Measurements from ENCODE around the gene PGP.

Gene PGP

GRCh38 chr16:2170587-2171435, 43.8 kb downstream of the PGP start:
- intact Hi-C loops (cut with DNase I; ENCODE audit: low total_unique reads): no loop called here
- Histone ChIP-seq H3K27me3 (no peaks in the 10 kb centered on the region), H3K4me1 (no peaks in the 10 kb centered on the region), H3K4me3 (peak overlapping the region; percentile 28 to 36), H3K27ac (no peak overlapping the region), H3K36me3 (peaks cover 53 to 98% (median 87%) of the 10 kb centered on the region in 3 donors), H3K9me3 (no peaks in the 10 kb centered on the region)
- TF ChIP-seq, protein P1, sequence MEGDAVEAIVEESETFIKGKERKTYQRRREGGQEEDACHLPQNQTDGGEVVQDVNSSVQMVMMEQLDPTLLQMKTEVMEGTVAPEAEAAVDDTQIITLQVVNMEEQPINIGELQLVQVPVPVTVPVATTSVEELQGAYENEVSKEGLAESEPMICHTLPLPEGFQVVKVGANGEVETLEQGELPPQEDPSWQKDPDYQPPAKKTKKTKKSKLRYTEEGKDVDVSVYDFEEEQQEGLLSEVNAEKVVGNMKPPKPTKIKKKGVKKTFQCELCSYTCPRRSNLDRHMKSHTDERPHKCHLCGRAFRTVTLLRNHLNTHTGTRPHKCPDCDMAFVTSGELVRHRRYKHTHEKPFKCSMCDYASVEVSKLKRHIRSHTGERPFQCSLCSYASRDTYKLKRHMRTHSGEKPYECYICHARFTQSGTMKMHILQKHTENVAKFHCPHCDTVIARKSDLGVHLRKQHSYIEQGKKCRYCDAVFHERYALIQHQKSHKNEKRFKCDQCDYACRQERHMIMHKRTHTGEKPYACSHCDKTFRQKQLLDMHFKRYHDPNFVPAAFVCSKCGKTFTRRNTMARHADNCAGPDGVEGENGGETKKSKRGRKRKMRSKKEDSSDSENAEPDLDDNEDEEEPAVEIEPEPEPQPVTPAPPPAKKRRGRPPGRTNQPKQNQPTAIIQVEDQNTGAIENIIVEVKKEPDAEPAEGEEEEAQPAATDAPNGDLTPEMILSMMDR (IDR thresholded peaks at IDR 0.05): no peak
- DNase-seq: no peak

DNA sequence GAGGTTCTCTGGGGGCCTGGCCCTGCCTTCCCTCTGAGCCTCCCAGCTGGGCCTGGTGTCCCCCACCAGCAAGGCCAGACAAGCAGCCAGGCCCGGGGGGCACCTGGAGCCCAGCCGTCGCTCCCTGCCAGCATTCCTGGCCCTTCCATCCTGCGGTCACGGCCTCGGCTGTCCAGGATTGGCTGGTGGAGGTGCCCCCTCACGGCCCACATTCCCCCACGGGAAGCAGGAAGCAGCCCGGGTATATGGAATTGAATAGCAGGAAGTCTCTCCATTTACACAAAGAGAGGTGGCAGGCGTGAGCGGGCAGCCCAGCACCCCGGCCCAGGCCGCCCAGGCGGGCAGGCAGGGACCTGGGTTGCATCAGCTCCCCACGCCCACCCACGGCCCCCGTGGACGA, 44.6 kb downstream of the PGP start:
- Histone ChIP-seq H3K4me1 (no peaks in the 10 kb centered on the region), H3K36me3 (peaks cover 46 to 93% (median 82%) of the 10 kb centered on the region in 3 donors), H3K27ac (no peak overlapping the region), H3K9me3 (no peaks in the 10 kb centered on the region), H3K4me3 (peak overlapping the region; percentile 28 to 36), H3K27me3 (no peaks in the 10 kb centered on the region)
- TF ChIP-seq, protein P1 (IDR thresholded peaks at IDR 0.05): no peak
- intact Hi-C loops (cut with DNase I; ENCODE audit: low total_unique reads): no loop called here
- DNase-seq: no peak

DNA sequence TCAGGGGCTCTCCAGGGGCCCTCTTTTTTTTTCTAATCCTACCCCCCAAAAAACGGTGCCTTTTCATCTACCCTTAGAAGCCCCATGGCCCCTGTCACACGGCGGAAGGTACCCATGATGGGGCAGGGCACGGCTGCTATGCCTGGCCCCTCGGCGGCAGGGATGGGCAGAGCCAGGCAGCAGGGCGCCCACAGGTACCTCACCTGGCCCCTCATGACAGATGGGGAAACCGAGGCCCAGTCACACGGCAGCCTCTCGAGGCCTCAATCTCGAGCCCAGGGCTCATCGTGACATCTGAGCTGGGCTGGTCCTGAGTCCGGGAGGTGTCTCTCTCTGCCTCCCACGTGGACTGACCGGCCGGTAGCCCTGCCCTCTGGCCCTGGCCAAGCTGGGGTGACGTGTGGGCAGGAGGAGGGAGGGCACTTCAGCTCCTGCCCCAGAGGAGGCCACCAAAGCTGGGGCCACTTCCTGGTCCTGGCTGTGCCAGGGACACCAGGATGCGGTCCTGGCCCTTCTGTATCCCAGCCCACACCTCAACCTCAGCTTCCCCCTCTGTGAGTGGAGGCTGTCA, 47.5 kb downstream of the PGP start:
- peaks cover 0 to 18% (median 0%) of the 10 kb centered on the region in 4 donors for H3K4me1 ChIP-seq
- TF ChIP-seq, protein P1 (IDR thresholded peaks at IDR 0.05): no peak
- no peaks in the 10 kb centered on the region for H3K27me3 ChIP-seq
- H3K27ac ChIP-seq: no peak overlapping the region
- no peak overlapping the region for H3K4me3 ChIP-seq
- no peaks in the 10 kb centered on the region for H3K9me3 ChIP-seq
- DNase-seq: no peak
- intact Hi-C loops (cut with DNase I; ENCODE audit: low total_unique reads): loop anchor here (5.0 kb wide), 1 partner anchor 705 kb away; no protein-coding TSS in a partner anchor
- H3K36me3 ChIP-seq: peaks cover 22 to 68% (median 52%) of the 10 kb centered on the region in 3 donors

DNA sequence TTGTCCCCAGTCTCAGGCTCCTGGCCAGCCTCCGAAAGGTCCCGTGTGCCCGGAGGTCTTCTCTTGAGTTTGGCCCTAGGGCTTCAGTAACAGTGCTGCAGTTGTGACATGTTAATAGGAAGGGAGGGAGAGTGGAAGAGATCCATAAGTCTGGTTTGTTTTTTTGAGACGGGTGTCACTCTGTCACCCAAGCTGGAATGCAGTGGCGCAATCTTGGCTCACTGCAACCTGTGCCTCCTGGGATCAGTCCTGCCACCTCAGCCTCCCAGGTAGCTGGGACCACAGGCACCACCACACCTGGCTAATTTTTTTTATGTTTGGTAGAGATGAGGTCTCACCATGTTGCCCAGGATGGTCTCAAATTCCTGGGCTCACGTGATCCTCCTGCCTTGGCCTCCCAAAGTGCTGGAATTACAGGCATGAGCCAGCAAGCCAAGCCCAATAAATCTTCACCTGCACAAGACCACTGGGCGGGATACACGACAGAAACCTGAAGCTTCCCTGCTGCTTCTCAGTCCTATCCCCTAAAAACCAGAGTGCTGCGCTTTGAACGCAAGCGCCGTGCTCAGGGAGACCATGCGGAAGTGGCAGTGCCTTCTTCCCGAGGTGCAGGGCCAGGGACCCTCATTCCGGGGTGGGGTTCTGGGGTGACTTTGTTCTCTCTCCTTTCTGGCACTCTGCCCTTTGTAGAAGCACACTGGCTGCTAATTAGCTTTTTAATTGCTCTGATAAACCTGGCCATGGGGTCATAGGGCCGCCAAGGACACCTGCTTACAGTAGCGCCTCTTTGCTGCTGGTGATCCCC, 48.2 kb downstream of the PGP start:
- Histone ChIP-seq H3K27me3 (no peaks in the 10 kb centered on the region), H3K4me3 (no peak overlapping the region), H3K36me3 (peaks cover 17 to 61% (median 46%) of the 10 kb centered on the region in 3 donors), H3K4me1 (peaks cover 0 to 25% (median 0%) of the 10 kb centered on the region in 4 donors), H3K9me3 (no peaks in the 10 kb centered on the region), H3K27ac (no peak overlapping the region)
- DNase-seq: no peak
- intact Hi-C loops (cut with DNase I; ENCODE audit: low total_unique reads): loop anchor here (5.0 kb wide), 1 partner anchor 704 kb away; no protein-coding TSS in a partner anchor
- TF ChIP-seq, protein P1 (IDR thresholded peaks at IDR 0.05): no peak

GRCh38 chr16:2165861-2166260, 48.8 kb downstream of the PGP start:
- no peak overlapping the region for H3K27ac ChIP-seq
- peaks cover 0 to 31% (median 0%) of the 10 kb centered on the region in 4 donors for H3K4me1 ChIP-seq
- intact Hi-C loops (cut with DNase I; ENCODE audit: low total_unique reads): loop anchor here (5.0 kb wide), 1 partner anchor 704 kb away; no protein-coding TSS in a partner anchor
- no peaks in the 10 kb centered on the region for H3K9me3 ChIP-seq
- H3K4me3 ChIP-seq: no peak overlapping the region
- H3K27me3 ChIP-seq: no peaks in the 10 kb centered on the region
- H3K36me3 ChIP-seq: peaks cover 17 to 55% (median 40%) of the 10 kb centered on the region in 3 donors
- TF ChIP-seq, protein P1 (IDR thresholded peaks at IDR 0.05): no peak
- no peak for DNase-seq
